H1 (cell line): ENCODE data around the gene SHROOM2. TPM values are rescaled to one million over a fixed set of nuclear protein-coding genes. Genes with fewer than 3 reads are reported as not detected.

ENCODE experiments used
- CTCF ChIA-PET: fragments of 300-600 bp; sonication (Branson Sonifier 250); formaldehyde crosslinking; loops from one replicate; lab custom pipeline; 2021; ENCODE audit not compliant: partially characterized antibody; lab: Charles Lee
- POLR2A ChIA-PET: fragments of 300-600 bp; sonication (Branson Sonifier 250); formaldehyde crosslinking; loops from one replicate; lab custom pipeline; 2021; ENCODE audit warnings: inconsistent platforms; ENCODE audit not compliant: partially characterized antibody; lab: Charles Lee
- DNase-seq, 2 experiments: peaks; one replicate each; pipeline versions ENCODE4 v3.0.0 to v3.0.0-alpha.2; 2010 to 2022; ENCODE audit warnings: low spot score in 2 of 2, low read depth in 1 of 2, mixed read lengths in 1 of 2
- FAIRE-seq: peaks from 2 replicates; lab custom pipeline; 2011; peaks lifted over from hg19 to GRCh38; lab: Jason Lieb, UNC
- H2AFZ ChIP-seq: 2 replicates; pipeline ENCODE4 v1.8.1; 2012; ENCODE audit warnings: low read length, inconsistent platforms
- H2AK5ac ChIP-seq: 2 replicates; pipeline ENCODE4 v1.6.1; 2013; ENCODE audit warnings: low read depth, low read length
- H2BK120ac ChIP-seq: replicated peaks from 2 replicates; pipeline ENCODE3; 2013; ENCODE audit warnings: low read depth, low read length, inconsistent platforms
- H2BK12ac ChIP-seq: 2 replicates; pipeline ENCODE4 v1.6.1; 2013; ENCODE audit warnings: low read depth, low read length
- H2BK15ac ChIP-seq: 2 replicates; pipeline ENCODE4 v1.6.1; 2013; ENCODE audit warnings: low read length
- H2BK20ac ChIP-seq: 2 replicates; pipeline ENCODE4 v1.6.1; 2013; ENCODE audit warnings: low read length
- H2BK5ac ChIP-seq: 2 replicates; pipeline ENCODE4 v1.6.1; 2013; ENCODE audit warnings: low read depth, low read length
- H3K14ac ChIP-seq: 2 replicates; pipeline ENCODE4 v1.6.1; 2013; ENCODE audit warnings: inconsistent platforms; ENCODE audit not compliant: insufficient read length
- H3K18ac ChIP-seq: 2 replicates; pipeline ENCODE4 v1.6.1; 2013; ENCODE audit warnings: low read length; ENCODE audit errors: extremely low read depth
- H3K23ac ChIP-seq: 2 replicates; pipeline ENCODE4 v1.6.1; 2013; ENCODE audit warnings: inconsistent platforms; ENCODE audit not compliant: insufficient read length
- H3K23me2 ChIP-seq: 2 replicates; pipeline ENCODE4 v1.6.1; 2013; ENCODE audit warnings: low read depth, low read length
- H3K27ac ChIP-seq: 2 replicates; pipeline ENCODE4 v1.6.1; 2011; ENCODE audit warnings: low read depth, low read length, inconsistent platforms
- H3K27me3 ChIP-seq, 4 experiments: replicated peaks in 1 of 4; 1 replicate in 1 of 4; 2 replicates in 3 of 4; pipeline versions ENCODE4 v1.6.1 to v1.8.1; 2011 to 2013; ENCODE audit warnings: low read length in 3 of 4, mild to moderate bottlenecking in 3 of 4, inconsistent platforms in 2 of 4, mixed read lengths in 2 of 4, moderate library complexity in 1 of 4; ENCODE audit not compliant: control insufficient read depth in 3 of 4, insufficient read depth in 3 of 4; ENCODE audit errors: extremely low read depth in 1 of 4
- H3K36me3 ChIP-seq, 4 experiments: 2 replicates each; pipeline versions ENCODE4 v1.6.1 to v1.8.1; 2011 to 2013; ENCODE audit warnings: mild to moderate bottlenecking in 4 of 4, low read length in 3 of 4, moderate library complexity in 2 of 4, control low read depth in 1 of 4, inconsistent platforms in 1 of 4; ENCODE audit not compliant: insufficient read depth in 4 of 4, control insufficient read depth in 2 of 4
- H3K4ac ChIP-seq: replicated peaks from 2 replicates; pipeline ENCODE3; 2013; ENCODE audit warnings: low read length, low read depth, mixed read lengths, inconsistent platforms; ENCODE audit not compliant: insufficient read length
- H3K4me1 ChIP-seq, 4 experiments: replicated peaks in 1 of 4; 1 replicate in 1 of 4; 2 replicates in 3 of 4; pipeline versions ENCODE4 v1.6.1 to v1.8.1; 2011 to 2013; ENCODE audit warnings: low read length in 3 of 4, inconsistent platforms in 2 of 4, mixed read lengths in 1 of 4; ENCODE audit not compliant: insufficient read depth in 4 of 4, control insufficient read depth in 3 of 4
- H3K4me2 ChIP-seq, 2 experiments: 2 replicates each; pipeline versions ENCODE4 v1.6.1 to v1.8.1; 2011 to 2013; ENCODE audit warnings: low read depth in 2 of 2, low read length in 2 of 2, control low read depth in 1 of 2, inconsistent platforms in 1 of 2, mild to moderate bottlenecking in 1 of 2; ENCODE audit not compliant: insufficient read depth in 1 of 2
- H3K4me3 ChIP-seq, 4 experiments: fragments of 200-600, 300-600 bp in 1 of 4; sonication (generic), shearing (Covaris generic), sonication (Bioruptor Twin) in 1 of 4; 2 replicates each; pipeline versions ENCODE4 v1.5.1 to v1.8.1; 2011 to 2016; ENCODE audit warnings: low read length in 4 of 4, low read depth in 3 of 4, control low read depth in 2 of 4, inconsistent platforms in 2 of 4, mild to moderate bottlenecking in 2 of 4, mixed read lengths in 1 of 4, moderate library complexity in 1 of 4; ENCODE audit not compliant: insufficient read depth in 2 of 4; ENCODE audit errors: extremely low read depth in 1 of 4
- H3K56ac ChIP-seq: replicated peaks from 2 replicates; pipeline ENCODE3; 2013; ENCODE audit warnings: low read depth, mild to moderate bottlenecking, mixed read lengths, low read length, inconsistent platforms; ENCODE audit not compliant: insufficient read length
- H3K79me1 ChIP-seq: 2 replicates; pipeline ENCODE4 v1.6.1; 2013; ENCODE audit warnings: low read depth, low read length, control low read depth
- H3K79me2 ChIP-seq, 2 experiments: 2 replicates each; pipeline versions ENCODE4 v1.6.1 to v1.8.1; 2012 to 2013; ENCODE audit warnings: low read length in 2 of 2, mild to moderate bottlenecking in 2 of 2, inconsistent platforms in 1 of 2; ENCODE audit not compliant: insufficient read depth in 2 of 2, control insufficient read depth in 1 of 2
- H3K9ac ChIP-seq, 4 experiments: replicated peaks in 1 of 4; 1 replicate in 1 of 4; 2 replicates in 3 of 4; pipeline versions ENCODE4 v1.6.1 to v1.8.1; 2011 to 2013; ENCODE audit warnings: low read depth in 3 of 4, low read length in 3 of 4, control low read depth in 2 of 4, mild to moderate bottlenecking in 2 of 4, moderate library complexity in 2 of 4, inconsistent platforms in 1 of 4; ENCODE audit errors: extremely low read depth in 1 of 4
- H3K9me3 ChIP-seq, 2 experiments: 2 replicates each; pipeline versions ENCODE4 v1.6.1 to v1.8.1; 2012 to 2013; ENCODE audit warnings: mild to moderate bottlenecking in 2 of 2, moderate library complexity in 2 of 2, control low read depth in 1 of 2, inconsistent platforms in 1 of 2, low read depth in 1 of 2, low read length in 1 of 2, mixed read lengths in 1 of 2; ENCODE audit not compliant: insufficient read depth in 2 of 2
- H4K20me1 ChIP-seq, 2 experiments: replicated peaks in 1 of 2; 2 replicates each; pipeline versions ENCODE3 to v1.8.1; 2011 to 2013; ENCODE audit warnings: inconsistent platforms in 2 of 2, low read length in 2 of 2, mild to moderate bottlenecking in 1 of 2; ENCODE audit not compliant: insufficient read depth in 2 of 2, control insufficient read depth in 1 of 2
- H4K5ac ChIP-seq: 2 replicates; pipeline ENCODE4 v1.6.1; 2013; ENCODE audit warnings: low read length, low read depth, mixed read lengths, inconsistent platforms; ENCODE audit not compliant: insufficient read length
- H4K8ac ChIP-seq: 2 replicates; pipeline ENCODE4 v1.8.0; 2013; ENCODE audit warnings: mild to moderate bottlenecking, moderate library complexity, low read length, inconsistent platforms; ENCODE audit not compliant: insufficient read depth; ENCODE audit errors: extremely low read depth
- H4K91ac ChIP-seq: replicated peaks from 2 replicates; pipeline ENCODE3; 2013; ENCODE audit warnings: low read length, mixed read lengths, inconsistent platforms; ENCODE audit not compliant: insufficient read length
- ASH2L ChIP-seq: fragments of 200-600, 300-600 bp; sonication (generic); IDR thresholded peaks from one replicate; pipeline ENCODE4 v1.7.1; 2017; ENCODE audit warnings: low read length
- JUN ChIP-seq: IDR thresholded peaks from 2 replicates; pipeline ENCODE4 v1.6.1; 2011; ENCODE audit warnings: low read depth, mild to moderate bottlenecking, improper control_type of control experiment, low read length
- TEAD4 ChIP-seq: IDR thresholded peaks from 2 replicates; pipeline ENCODE4 v1.6.1; 2012; ENCODE audit warnings: low read depth, low read length, inconsistent platforms, mixed read lengths
- WGBS, 2 experiments: shearing (Covaris generic) in 1 of 2; methylation state at CpG; one replicate each; pipeline versions ENCODE4 v1.1.6 to v1.1.7; 2013 to 2015; ENCODE audit warnings: low lambda C conversion rate in 2 of 2, mixed read lengths in 2 of 2, inconsistent platforms in 1 of 2, low coverage in 1 of 2, missing lambda C conversion rate in 1 of 2; ENCODE audit not compliant: insufficient replicate concordance in 2 of 2, insufficient coverage in 1 of 2, insufficient read length in 1 of 2; ENCODE audit errors: extremely low coverage in 1 of 2, missing lambda C conversion rate in 1 of 2; 5-methylcytosine and 5-hydroxymethylcytosine counted together
- polyA plus RNA-seq, 7 experiments: library from polyadenylated mRNA; depleted of rRNA in 3 of 7; stranded (reverse) in 5 of 7; unstranded in 2 of 7; fragments of >200 nt in 5 of 7; fragments of 200-250 nt in 2 of 7; gene quantifications; 1 replicate in 5 of 7; 2 replicates in 1 of 7; 4 replicates in 1 of 7; pipeline versions ENCODE4 v1.2.1 to v1.2.3, GENCODE V29; 2011 to 2013; ENCODE audit warnings: missing spikeins in 2 of 7, mixed read lengths in 2 of 7
- total RNA-seq: library from RNA; stranded (reverse); fragmentation: NEBNext Ultra II Directional; extraction: Animal tissue kit (Norgen Biotek cat#: 25700); gene quantifications from 2 replicates; pipeline ENCODE4 v1.2.1, GENCODE V29; 2021

Gene SHROOM2
- total and polyA plus RNA-seq, 2 of the 8 experiments (the other 6 are each of a cell fraction or from before 2014, with no cell fraction given) = 3.4 to 14.2 TPM

- no peak overlapping the region for H2AFZ ChIP-seq
- H3K56ac ChIP-seq = no peak overlapping the region
- no peak for TF ChIP-seq TEAD4
- no peak for TF ChIP-seq ASH2L
- no peak for TF ChIP-seq JUN
- TF ChIP-seq, all 59 proteins: peak for 0
- Histone ChIP-seq H3K36me3 (no peaks in the 10 kb centered on the region), H3K27ac (no peak overlapping the region), H2BK12ac (no peak overlapping the region), H2AK5ac (no peak overlapping the region), H2BK5ac (no peak overlapping the region), H4K20me1 (no peaks in the 10 kb centered on the region), H3K79me1 (no peaks in the 10 kb centered on the region), H4K5ac (no peak overlapping the region), H3K4ac (no peak overlapping the region), H3K9me3 (no peaks in the 10 kb centered on the region), H3K23me2 (no peaks in the 10 kb centered on the region), H2BK20ac (no peak overlapping the region), H3K14ac (no peak overlapping the region), H3K9ac (no peak overlapping the region), H2BK15ac (no peak overlapping the region), H3K18ac (no peak overlapping the region), H2BK120ac (no peak overlapping the region), H3K27me3 (no peaks in the 10 kb centered on the region), H3K4me1 (peaks cover 0 to 7% (median 0%) of the 10 kb centered on the region in 4 experiments; a peak in 2 of 7 replicates), H3K79me2 (no peaks in the 10 kb centered on the region; a peak in 1 of 4 replicates), H3K23ac (no peak overlapping the region), H3K4me2 (no peak overlapping the region), H4K91ac (no peak overlapping the region), H4K8ac (no peak overlapping the region), H3K4me3 (no peak overlapping the region)
- 86% methylated on average over 4 of the region's 12 CpGs; no CpG with 5 or more reads in 1 of the 2 experiments for WGBS, 2 experiments
- ChIA-PET POLR2A (interaction anchor here (0.6 kb wide), 1 partner anchor 486 kb away, joined by 3 read pairs; no protein-coding TSS in a partner anchor), CTCF (interaction anchor here (1.0 to 1.4 kb wide), 5 partner anchors 8 to 242 kb away, joined by 3 to 6 read pairs (median 3); no protein-coding TSS in a partner anchor)
- no peak for FAIRE-seq
- DNase-seq = no peak
Measured at GRCh38 chrX:9878146-9878820, 92.1 kb downstream of the SHROOM2 start.
